Endometrium (tissue), 2 donors: Measurements from ENCODE around the gene ATP1B4.
"Not testable (repeated sequence)": the region's sequence is repeated elsewhere in the genome, so short reads cannot be mapped to it uniquely, and the experiment has no call there.

ENCODE experiments used
- FAIRE-seq: peaks from 2 replicates; lab custom pipeline; 2012; peaks lifted over from hg19 to GRCh38; lab: Jason Lieb, UNC
- donor health status: control.
- donor health status: control.

The ATP1B4 gene

DNA sequence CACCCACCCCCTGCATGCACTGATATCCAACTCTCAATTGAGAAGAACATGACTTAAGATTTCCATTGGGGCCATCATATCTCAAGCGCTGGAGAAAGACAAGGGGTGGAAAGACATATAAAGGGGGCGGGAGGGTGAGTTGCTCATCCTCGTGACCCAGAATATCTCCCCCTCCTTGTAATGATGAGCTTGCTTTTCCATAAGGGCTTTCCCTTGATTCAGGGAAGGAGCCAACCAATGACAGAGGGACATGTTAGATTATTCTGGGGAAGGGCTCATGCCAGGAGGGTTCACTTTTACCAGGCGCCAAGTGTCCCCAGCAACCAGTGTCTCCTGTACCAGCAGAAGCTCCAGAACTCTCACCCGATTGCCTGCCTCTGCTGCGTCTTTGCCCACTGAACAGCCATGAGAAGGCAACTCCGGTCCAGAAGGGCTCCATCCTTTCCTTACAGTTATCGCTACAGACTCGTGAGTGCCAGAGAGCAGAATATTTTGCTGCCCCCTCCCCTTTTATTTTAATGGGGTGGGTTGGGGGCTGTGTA, at the start of gene ATP1B4:
Gene ATP1B4, plus strand, starts transcription at position 326 of the 542 bp plus-strand sequence. Its CDS starts 80 bp downstream, at position 406.
- FAIRE-seq: no peak

DNA sequence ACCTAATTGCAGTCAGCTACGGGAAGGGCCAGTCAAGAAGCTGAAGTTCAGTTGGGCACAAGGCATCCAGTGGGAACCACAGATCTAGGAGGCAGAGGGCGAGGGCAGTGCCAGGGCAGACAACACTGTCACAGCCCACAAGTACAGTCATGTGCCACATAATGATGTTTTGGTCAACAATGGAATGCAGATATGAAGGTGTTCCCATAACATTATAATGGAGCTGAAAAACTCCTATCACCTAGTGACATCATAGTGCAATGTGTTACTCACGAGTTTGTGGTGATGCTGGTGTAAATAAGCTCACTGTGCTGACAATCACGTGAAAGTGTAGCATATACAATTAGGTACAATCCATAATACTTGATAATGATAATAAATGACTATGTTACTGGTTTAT, 46.1 kb upstream of the ATP1B4 start:
- FAIRE-seq: no peak

DNA sequence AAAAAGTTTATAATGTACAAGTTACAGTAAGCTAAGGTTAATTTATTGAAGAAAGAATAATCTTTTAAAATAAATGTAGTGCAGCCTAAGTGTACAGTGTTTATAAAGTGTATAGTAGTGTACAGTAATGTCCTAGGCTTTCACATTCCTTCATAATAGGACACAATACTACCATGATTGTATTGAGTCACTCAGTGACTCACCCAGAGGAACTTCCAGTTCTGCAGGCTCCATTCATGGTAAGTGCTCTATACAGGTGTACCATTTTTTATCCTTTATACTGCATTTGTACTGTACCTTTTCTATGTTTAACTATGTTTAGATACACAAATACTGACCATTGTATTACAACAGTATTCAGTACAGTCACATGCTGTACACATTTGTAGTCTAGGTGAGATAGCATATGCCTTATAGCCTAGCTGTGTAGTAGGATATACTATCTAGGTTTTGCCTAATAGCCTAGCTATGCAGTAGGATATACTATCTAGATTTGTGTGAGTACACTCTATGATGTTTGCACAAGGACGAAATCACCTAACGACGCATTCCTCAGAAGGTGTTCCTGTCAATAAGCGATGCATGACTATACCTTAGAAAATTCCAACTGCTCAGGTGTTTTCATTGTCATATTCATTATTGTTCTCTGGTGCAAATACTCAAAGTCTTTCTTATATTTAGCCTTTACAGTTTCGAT, 45.2 kb upstream of the ATP1B4 start:
- no peak for FAIRE-seq

DNA sequence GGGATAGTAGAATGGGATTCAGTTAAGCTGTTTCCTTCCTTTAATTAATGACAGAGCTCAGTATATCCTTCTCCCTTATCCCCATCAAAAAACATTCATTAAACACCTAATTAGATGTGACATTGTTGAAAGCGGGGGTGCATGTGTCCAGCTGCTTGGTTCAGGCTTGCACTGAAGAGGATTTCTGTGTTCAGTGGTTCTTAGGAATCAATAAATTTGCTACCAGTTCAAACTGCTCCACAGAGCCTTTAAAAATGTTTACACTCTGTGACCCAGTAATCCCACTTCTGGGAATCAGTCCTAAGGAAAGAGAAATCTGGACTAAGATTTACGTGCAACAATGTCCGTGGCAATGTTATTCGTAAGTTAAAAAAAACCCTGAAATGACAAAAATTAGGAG, 43.5 kb upstream of the ATP1B4 start:
- FAIRE-seq: no peak

DNA sequence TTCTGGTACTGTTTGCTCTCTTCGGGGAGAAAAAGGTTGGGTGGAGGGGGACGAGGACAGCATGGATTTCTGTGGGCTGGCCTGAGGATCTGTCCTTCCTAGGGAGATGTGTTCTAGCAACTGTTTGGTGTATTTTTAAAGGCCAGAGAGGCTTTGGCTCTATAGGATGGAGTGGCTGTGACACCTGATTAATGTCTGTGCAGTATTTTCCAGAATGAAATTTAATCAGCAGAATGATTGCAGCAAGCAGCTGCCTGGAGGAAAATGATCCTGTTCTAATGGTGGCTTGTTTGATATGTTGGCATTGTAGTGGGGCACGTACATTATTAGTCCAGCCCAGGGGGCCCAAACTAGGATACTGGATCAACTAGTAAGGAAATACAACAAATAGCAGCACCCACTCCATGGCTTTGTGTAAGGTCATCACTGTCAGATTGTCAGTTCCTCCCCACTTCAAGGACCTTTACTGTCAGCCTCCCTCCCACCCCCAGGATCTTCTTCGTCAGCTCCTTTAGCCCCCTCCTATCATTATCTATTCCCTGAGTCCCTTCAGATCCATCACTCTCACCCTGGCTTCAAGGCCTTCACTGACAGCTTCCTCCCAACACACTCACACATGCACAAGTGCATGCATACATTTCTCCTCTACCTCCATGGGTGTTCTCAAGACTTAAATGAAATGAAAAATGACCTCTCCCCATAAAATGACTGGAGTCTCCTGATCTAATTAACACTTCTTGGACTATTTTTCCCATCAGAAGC, 40.2 kb upstream of the ATP1B4 start:
- FAIRE-seq: no peak

DNA sequence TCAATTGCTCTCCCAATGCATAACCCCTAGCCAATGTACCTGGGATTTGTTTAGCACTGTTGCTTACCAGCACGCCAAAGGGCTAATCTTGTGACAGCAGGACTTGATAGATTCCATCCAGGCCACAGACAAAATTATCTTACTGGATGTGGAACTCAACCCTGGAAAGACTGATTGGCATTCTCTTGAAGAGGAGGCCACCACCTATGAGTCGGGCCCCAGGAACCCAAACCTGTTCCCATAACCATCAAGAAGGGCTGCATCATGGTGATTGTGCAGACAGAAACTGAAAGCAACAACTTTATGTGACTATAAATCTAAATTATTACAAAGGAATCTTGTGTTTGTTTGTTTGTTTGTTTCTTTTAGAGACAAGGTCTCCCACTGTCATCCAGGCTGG, 30.8 kb upstream of the ATP1B4 start:
- no peak for FAIRE-seq

DNA sequence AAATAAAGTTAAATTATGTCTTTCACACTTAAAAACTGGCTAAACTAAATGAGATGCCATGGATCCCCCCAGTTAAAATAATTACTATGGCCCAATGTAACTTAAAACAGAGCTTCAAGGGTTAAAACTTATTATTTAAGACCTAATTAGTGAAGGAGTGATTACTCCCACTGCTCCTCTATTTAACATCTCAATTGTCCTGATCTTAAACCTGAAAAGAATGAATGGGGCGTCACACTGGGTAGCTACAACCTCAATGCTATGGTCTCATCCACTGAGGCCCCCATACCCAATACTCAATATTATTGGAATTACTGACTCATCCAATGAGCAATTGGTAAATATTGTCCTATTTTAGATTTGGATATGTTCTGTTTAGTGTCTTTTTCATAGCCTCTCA, 29.5 kb upstream of the ATP1B4 start:
- no peak for FAIRE-seq

DNA sequence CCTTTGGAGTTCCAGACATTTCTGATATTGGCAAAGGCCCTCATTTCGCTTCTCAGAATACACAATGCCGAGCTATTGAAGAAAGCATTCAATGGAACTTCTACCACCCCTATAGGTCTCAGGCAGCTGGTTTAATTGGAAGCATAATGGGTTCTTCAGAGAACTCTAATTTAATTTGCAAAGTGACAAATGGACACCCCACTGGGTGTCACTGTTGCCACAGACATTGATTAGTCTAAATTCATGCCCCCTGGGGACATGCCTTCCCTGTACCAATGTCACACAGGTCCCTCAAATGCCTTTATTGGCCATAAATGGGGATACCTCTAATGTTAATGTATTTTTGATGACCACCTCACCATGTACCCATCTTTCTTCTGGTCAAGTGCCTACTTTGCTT, 27.7 kb upstream of the ATP1B4 start:
- FAIRE-seq: no peak

DNA sequence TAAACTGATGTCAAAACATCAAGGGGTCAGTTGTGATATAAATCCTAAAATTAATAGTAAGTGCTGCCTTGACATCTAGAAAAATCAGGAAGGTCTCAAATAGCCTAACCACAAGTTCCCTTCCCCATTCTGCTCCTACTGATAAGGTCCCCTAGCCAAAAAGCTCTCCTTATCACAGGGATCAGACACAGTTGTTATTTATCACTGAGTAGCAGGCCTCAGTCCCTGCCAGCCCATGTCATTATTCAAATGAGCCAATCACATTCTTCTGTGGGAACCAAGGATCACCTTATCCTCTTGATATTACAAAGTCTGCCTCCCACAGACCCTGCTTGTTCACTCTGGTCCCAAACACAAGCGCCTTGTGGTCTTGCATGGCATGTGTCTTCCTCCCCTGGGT, 27.3 kb upstream of the ATP1B4 start:
- no peak for FAIRE-seq

DNA sequence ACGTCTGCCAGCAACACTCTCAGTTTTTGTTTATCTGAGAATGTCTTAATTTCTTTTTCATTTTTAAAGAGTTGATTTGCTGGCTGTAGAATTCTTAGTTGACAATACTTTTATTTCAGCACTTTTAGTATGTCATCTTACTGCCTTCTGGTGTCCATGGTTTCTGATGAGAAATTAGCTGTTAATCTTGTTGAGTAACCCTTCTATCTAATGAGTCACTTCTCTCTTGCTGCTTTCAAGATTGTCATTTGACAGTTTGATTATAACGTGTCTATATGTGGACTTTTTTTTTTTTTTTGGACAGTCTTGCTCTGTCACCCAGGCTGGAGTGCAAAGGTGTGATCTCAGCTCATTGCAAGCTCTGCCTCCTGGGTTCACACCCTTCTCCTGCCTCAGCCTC, 26.6 kb upstream of the ATP1B4 start:
- FAIRE-seq: no peak

DNA sequence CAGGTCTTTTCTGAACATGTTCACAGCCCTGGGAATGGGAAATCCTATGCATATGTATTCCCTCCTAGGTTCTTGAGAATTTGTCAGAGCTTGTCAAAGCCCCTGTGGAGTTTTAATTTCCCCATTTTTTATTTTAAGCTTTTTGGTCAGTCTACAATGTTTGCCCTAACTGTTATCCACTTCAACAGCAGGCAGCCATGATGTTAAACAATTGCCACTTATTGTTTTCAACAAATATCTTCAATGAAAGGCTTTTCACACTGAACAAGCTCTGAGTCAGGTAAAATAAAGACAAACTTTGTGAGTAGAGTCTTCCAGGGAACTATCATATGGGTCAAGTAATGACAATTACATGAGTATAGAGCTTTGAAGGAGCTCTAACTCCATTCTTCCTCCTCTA, 25.0 kb upstream of the ATP1B4 start:
- no peak for FAIRE-seq

DNA sequence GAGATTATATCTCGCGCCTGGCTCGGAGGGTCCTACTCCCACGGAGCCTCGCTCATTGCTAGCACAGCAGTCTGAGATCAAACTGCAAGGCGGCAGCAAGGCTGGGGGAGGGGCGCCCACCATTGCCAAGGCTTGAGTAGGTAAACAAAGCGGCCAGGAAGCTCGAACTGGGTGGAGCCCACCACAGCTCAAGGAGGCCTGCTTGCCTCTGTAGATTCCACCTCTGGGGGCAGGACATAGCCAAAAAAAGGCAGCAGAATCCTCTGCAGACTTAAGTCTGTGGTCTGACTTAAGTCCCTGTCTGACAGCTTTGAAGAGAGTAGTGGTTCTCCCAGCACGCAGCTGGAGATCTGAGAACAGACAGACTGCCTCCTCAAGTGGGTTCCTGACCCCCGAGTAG, 17.3 kb upstream of the ATP1B4 start:
- not testable (repeated sequence) for FAIRE-seq

DNA sequence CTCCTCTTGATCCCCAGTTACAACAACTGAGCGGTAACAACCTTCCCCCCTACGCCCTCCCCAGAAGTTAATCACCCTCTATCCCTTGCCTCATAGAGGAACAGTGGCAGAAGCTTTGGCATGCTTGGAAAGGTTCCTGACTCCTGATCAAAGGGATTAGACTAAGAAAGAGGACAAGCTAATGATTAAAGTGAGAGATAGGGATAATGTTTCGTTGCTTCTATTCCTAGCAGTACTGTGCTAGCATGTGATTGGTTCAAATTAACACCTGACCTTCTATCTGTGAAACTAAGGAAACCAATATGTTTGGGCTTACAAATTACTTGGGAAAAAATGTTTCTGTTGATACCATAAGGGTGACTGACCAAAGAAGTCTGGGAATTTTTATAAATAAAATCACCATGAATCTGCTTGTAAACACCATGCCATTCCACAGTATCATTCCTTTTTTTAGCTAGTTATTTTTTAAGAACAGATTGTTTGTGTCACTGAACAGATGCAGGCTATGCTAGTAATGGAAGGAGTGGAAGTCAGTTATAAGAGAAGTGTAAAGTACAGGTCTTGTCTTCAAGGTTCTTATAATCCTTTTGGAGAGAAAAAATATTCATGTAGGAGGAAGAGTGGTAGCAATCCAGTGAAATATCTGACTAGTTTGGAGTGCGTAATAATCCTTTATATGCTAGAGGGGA, 11.3 kb upstream of the ATP1B4 start:
- FAIRE-seq: no peak

DNA sequence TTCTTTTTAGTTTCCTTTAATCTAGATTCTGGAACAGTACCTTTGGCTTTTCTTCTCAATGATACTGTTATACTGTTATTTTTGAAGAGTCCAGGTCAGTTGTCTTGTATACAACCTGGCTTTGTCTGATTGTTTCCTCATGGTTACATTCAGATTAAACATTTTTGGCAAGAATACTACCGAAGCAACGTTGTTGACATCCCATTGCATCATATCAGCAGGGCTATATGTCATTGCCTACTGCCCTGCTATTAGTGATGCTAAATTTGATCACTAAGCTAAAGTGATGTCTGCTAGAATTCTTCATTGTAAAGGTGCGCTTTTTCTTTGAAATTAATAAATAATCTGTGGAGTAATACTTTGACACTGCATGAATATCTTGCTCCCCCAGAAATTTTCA, 5.8 kb upstream of the ATP1B4 start:
- no peak for FAIRE-seq

DNA sequence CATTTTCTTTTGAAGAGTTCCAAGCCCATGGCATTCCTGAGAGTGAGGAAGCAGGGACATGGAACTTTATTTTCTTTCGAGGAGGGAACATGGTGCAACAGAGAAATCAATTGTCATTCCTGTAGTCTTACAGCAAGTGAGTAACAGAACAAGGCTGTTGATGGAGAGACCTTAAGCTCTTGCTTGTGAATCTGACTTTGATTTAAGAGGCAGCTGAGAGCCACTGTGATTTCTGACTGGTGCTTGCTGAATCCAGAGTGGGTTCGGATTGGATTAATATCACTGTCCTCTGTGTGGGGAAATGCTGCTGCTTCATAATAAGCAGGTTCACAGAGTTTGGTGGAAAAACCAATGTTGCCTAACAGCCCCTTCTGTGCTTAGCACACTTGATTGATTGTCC, 4.7 kb upstream of the ATP1B4 start:
- no peak for FAIRE-seq

DNA sequence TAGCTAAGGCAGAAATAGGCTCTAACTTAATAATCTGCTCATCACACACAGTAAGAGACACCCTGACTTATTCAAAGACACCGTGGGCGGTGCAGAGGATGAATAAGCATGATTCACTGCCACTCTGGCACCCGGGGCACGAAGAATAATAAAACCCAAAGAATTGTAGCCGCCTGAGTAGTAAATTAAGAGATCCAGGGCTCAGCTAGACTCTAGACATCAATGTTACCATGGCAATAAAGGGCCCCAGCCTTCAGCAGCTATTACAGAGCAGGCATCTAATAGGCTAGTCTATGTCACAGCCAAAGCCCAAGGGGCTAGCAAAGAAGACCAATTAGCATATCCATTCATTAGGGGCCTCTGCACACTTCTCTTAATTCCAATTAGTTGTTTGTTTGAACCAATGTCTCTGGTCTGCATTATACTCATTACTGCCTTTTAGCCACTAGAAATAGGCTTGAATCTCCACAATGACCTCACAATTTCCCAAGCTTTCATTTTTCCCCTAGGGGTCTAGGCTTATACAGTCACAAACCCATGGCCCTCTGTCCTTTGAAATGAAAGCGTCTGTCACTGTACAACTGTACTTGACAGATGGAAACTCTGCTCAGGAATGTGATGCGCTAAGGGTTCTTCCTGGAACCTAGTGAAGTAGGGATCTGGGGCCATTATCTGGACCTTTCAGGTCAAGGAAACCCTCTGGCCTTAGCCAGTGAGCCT, 3.0 kb upstream of the ATP1B4 start:
- no peak for FAIRE-seq

DNA sequence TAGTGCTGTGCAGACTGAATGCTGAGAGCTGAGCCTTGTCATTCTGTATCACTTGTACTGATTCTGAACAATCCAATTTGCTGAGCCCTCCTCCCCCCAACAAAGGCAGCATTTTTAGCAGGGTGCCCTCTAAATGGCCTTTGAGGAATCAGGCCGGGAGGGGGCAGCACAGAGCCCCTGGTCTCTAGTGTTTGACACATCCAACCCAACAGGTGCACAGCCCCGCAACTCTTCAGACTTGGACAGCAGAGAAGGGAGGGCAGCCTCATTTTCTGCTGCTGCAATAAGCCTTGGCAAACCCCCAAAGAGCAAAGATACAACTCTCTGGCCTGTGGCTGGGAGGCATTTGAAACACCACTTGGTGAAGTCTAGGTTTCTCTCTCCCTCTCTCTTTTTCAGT, 3.4 kb downstream of the ATP1B4 start:
- no peak for FAIRE-seq

DNA sequence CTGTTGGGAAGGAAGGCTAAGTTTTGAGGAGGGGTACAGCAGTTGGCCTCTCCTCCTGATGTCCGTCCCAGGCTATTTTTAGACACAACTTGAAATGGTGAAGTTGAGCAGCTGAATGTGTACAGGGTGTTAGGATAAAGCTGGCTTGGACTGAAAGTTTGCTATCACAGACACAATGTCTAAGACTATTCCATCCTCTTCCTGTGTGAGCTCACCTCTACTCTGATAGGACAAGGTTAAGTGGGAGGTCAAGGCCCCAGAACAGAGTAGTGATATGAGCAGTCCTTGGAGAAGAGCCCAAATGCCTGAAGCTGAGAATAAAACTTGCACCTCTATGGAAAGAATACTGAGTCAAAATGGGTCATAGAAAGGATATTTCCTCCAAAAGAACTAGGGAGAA, 4.1 kb downstream of the ATP1B4 start:
- FAIRE-seq: no peak

DNA sequence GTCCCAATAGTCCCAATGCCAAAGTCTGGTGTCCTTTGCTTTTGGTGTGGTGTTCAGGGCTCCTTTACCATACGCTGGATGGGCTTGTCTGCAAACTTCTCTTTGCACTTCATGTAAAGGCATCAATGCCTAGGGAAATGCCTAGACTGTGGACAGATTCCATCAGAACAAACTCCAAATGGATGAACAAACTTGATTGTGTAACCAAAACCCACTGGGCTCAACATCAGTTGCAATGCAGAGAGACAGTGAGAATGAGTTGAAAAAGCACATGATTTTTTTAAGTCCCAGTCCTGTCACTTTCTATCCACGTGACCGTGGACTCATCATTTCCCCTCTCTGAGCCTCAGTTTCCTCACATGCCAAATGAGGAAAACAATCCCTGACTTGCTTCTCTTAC, 4.9 kb downstream of the ATP1B4 start:
- no peak for FAIRE-seq

DNA sequence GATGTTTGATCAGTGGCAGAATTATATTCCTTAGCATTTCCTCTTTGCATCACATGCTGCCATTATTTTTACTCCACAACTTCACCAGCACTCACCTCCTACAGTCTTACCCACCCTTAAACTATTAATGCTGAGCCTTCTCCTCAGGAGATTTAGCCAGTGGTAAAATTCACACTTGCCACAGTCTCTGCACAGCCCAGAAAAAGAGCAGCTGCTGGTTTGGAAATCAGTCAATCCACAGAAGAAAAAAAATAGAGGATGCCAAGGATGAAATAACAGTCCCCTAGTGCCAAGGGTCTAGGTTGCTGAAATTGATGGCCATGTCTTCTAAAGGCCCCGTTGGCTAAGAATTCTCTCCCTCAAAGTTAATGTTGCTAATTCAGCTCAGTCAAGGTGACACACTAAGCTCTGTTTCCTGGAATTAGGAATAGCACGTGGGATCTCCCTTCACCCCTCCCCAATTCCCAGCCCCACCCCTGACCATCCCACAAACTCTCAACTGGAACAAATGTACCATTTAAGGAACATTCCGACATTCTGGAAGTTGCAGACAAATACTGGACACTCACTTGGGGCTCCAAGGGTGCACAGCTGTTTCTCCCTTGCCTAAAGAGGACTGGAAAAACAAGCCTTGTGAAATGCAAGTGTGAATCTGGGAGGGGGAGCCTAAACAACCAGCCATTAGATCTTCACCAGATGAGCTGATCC, 5.7 kb downstream of the ATP1B4 start:
- FAIRE-seq: no peak

DNA sequence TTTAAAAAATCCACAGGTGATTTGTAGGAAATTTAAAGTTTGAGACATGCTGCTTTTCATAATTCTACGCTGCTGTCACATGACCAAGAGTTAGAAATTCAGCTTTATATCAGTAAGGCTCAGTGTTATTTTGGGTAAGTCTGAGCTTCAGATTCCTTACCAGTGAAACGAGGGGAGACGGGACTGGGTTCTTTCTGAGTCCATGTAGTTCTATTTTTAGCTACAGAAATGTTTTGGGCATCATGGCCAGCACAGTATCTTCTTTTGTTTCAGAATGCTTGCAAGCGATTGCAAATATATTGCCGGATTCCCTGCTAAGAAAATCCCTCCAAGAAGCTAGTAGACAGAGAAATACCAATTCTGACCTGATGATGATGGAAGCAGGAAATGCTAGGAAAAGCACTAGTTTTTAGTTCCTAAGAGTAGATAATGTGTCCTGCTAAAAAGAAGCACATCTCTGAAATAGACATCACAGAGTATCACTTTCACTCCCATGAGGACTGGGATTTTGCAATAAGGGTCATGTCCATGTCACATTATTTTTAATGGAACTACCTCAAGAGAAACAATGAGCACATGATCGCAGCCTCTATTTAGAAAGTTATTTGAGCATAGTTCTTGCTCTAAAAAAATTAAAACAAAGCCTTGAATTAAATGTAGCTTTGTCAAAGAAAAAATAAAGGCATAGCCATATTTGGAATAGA, 10.9 kb downstream of the ATP1B4 start:
- FAIRE-seq: no peak
